Osteocyte (in vitro differentiated cells): ENCODE data around the gene RTN4. TPM values are rescaled to one million over a fixed set of nuclear protein-coding genes. Genes with fewer than 3 reads are reported as not detected.
"Not testable (repeated sequence)": the region's sequence is repeated elsewhere in the genome, so short reads cannot be mapped to it uniquely, and the experiment has no call there.

ENCODE experiments used
- DNase-seq: peaks from one replicate; pipeline ENCODE4 v3.0.0; 2021; ENCODE audit warnings: mixed read lengths; ENCODE audit not compliant: unreplicated experiment; ENCODE audit errors: extremely low spot score
- H3K27ac Mint-ChIP-seq: one replicate; pipeline ENCODE4 v1.8.0; 2021; ENCODE audit warnings: mild to moderate bottlenecking, mixed read lengths; ENCODE audit not compliant: unreplicated experiment
- H3K27me3 Mint-ChIP-seq: one replicate; pipeline ENCODE4 v1.8.0; 2021; ENCODE audit warnings: mixed read lengths; ENCODE audit not compliant: unreplicated experiment
- H3K36me3 Mint-ChIP-seq: one replicate; pipeline ENCODE4 v1.8.0; 2021; ENCODE audit warnings: mixed read lengths; ENCODE audit not compliant: unreplicated experiment
- H3K4me1 Mint-ChIP-seq: one replicate; pipeline ENCODE4 v1.8.0; 2021; ENCODE audit warnings: mixed read lengths; ENCODE audit not compliant: unreplicated experiment
- H3K4me3 Mint-ChIP-seq: one replicate; pipeline ENCODE4 v1.8.0; 2021; ENCODE audit warnings: mild to moderate bottlenecking, moderate library complexity, mixed read lengths; ENCODE audit not compliant: unreplicated experiment
- H3K9me3 Mint-ChIP-seq: one replicate; pipeline ENCODE4 v1.8.0; 2021; ENCODE audit warnings: mixed read lengths; ENCODE audit not compliant: unreplicated experiment
- CTCF ChIP-seq: fragments of 200-600 bp; sonication (generic); IDR thresholded peaks from 2 replicates; pipeline ENCODE4 v1.5.0; 2021; ENCODE audit warnings: antibody characterized with exemption, mild to moderate bottlenecking, moderate library complexity
- total RNA-seq: library from RNA; stranded (reverse); gene quantifications from 2 replicates; pipeline ENCODE4 v1.2.1, GENCODE V29; 2021

RTN4 gene
- total RNA-seq, 1 donor from 2014 or later = 532 TPM

DNA sequence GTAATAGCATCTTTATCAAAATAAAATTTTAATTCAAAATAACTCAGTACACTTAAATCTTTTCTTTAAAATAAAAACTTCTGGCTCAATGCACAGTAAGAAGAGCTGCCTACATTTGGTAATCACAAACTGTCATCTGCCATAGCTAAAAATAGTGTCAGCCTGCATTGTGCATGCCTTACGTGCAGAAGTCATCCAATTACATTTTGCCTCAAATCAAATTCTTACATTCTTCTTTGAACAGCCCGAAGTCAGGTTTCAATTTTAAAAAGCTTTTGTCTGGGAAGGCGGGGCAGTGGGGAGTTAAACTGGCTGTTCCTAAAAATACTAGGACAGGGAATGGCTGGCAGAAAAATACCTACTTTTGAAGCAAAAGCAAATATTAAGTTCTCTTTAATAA is 51.1 kb downstream of the RTN4 start:
- H3K27me3 Mint-ChIP-seq = no peaks in the 10 kb centered on the region
- peaks cover 76% of the 10 kb centered on the region for H3K4me1 Mint-ChIP-seq
- H3K9me3 Mint-ChIP-seq = no peaks in the 10 kb centered on the region
- no peak for TF ChIP-seq CTCF
- peak overlapping the region; percentile 51 for H3K27ac Mint-ChIP-seq
- H3K36me3 Mint-ChIP-seq = peaks cover 4% of the 10 kb centered on the region
- H3K4me3 Mint-ChIP-seq = peak overlapping the region; percentile 33
- DNase-seq = no peak

GRCh38 chr2:54997826-54998225 is 52.4 kb downstream of the RTN4 start:
- Mint-ChIP-seq H3K27me3 (no peaks in the 10 kb centered on the region), H3K36me3 (peaks cover 4% of the 10 kb centered on the region), H3K4me3 (no peak overlapping the region), H3K4me1 (peaks cover 78% of the 10 kb centered on the region), H3K9me3 (no peaks in the 10 kb centered on the region), H3K27ac (peak overlapping the region; percentile 48)
- TF ChIP-seq CTCF = no peak
- DNase-seq = no peak

- no peak for TF ChIP-seq CTCF
- Mint-ChIP-seq H3K27me3 (no peaks in the 10 kb centered on the region), H3K36me3 (peaks cover 4% of the 10 kb centered on the region), H3K9me3 (no peaks in the 10 kb centered on the region), H3K27ac (no peak overlapping the region), H3K4me3 (no peak overlapping the region), H3K4me1 (peaks cover 77% of the 10 kb centered on the region)
- no peak for DNase-seq
Measured at GRCh38 chr2:54995553-54995952, 54.7 kb downstream of the RTN4 start.

DNA sequence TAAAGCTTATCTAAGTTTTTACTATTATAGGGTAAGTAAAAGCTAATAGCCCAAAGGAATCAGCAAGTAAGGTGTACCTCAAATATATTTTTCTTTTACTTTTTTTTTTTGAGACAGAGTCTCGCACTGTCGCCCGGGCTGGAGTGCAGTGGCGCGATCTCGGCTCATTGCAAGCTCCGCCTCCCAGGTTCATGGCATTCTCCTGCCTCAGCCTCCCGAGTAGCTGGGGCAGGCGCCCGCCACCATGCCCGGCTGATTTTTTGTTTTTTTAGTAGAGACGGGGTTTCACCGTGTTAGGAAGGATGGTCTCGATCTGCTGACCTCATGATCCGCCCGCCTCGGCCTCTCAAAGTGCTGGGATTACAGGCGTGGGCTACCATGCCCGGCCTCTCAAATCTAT is 59.6 kb downstream of the RTN4 start:
- not testable (repeated sequence) for H3K4me3 Mint-ChIP-seq, H3K9me3 Mint-ChIP-seq, DNase-seq, H3K27me3 Mint-ChIP-seq
- Mint-ChIP-seq H3K4me1 (peaks cover 52% of the 10 kb centered on the region), H3K27ac (peak overlapping the region; percentile 23), H3K36me3 (peaks cover 16% of the 10 kb centered on the region)

DNA sequence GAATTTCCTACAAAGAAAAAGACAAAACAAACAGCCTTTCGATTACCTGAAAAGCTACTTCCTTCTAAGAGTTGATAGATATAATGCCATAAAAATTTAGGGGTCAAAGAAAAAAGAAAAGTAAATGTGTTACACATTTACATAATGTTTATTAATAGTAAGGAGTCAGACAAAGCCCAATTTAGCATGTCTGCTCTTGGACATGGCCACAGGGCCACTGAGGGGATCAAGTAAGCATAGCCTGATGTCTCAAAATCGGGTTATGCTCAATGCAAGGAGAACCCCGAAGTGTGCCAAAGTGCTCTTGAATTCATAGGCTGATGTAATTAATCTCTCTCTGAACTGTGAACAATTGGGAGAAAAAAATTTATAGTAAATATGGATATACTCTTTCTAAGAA is 61.6 kb downstream of the RTN4 start:
- Mint-ChIP-seq H3K36me3 (peaks cover 26% of the 10 kb centered on the region), H3K4me1 (peaks cover 47% of the 10 kb centered on the region), H3K4me3 (no peak overlapping the region), H3K27me3 (no peaks in the 10 kb centered on the region), H3K9me3 (no peaks in the 10 kb centered on the region), H3K27ac (peak overlapping the region; percentile 37)
- DNase-seq = no peak
- TF ChIP-seq CTCF = no peak

- no peak for TF ChIP-seq CTCF
- DNase-seq = no peak
- H3K27me3 Mint-ChIP-seq = no peaks in the 10 kb centered on the region
- H3K36me3 Mint-ChIP-seq = peaks cover 35% of the 10 kb centered on the region
- no peaks in the 10 kb centered on the region for H3K9me3 Mint-ChIP-seq
- no peak overlapping the region for H3K4me3 Mint-ChIP-seq
- H3K27ac Mint-ChIP-seq = no peak overlapping the region
- H3K4me1 Mint-ChIP-seq = peaks cover 38% of the 10 kb centered on the region
Measured at GRCh38 chr2:54986264-54986663, 64.0 kb downstream of the RTN4 start.
